ENCODE measurements around the gene EHMT1.
A peak's percentile ranks its signal among the peaks of the same experiment; 100 is the strongest.
"Not testable (repeated sequence)": the region's sequence is repeated elsewhere in the genome, so short reads cannot be mapped to it uniquely, and the experiment has no call there.

Gene EHMT1

DNA sequence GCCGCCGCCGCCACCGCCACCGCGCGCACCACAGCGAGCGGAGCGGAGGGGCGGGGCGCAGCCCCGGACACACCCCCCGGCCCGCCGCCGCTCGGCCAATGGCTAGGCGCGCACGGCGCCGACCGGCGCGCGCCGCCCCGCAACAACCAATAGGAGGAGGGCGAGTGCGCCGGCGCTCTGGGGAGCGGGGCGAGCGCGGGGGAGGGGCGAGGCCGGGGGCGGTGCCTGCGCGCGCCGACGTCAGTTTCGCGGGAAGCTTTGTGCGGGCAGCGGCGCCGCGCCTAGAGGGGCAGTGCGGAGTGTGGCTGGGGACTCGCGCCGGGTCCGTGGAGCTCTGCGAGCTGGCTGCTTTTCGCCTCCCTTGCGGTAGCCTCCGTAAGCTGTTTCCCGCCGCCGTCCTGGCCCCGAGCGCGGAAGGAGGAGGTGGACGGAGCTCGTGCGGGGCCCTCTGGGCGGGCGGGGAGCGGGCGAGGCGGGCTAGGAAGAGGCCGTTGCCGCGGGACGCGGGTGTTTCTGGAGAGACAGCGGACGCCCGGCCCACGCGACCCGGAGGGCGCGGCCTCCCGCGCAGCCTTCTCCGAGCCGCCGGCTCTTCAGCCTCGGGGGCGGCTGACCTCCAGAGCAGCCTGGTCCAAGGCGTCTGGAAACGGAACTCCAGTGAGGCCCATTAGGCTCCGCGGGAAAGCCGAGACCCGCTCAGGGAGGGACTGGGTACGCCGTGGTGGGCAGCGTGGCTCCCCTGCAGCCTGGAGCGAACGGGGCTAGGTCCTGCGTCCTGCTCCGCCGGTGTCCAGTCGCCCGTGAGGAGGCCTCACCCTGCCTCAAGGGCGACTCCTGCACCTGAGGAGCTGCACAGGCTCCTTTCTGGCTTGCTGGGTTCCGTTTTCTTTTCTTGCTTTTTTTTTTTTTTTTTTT lies 28.1 kb upstream of the EHMT1 start, which contains the start of gene ZMYND19:
Gene ZMYND19 (minus strand): TSS at position 44 of the 915 bp plus-strand sequence. CDS start 249 bp downstream, outside the sequence.
- peak in 52 of 56 donors; percentile 24 to 88 (median 70) for DNase-seq

DNA sequence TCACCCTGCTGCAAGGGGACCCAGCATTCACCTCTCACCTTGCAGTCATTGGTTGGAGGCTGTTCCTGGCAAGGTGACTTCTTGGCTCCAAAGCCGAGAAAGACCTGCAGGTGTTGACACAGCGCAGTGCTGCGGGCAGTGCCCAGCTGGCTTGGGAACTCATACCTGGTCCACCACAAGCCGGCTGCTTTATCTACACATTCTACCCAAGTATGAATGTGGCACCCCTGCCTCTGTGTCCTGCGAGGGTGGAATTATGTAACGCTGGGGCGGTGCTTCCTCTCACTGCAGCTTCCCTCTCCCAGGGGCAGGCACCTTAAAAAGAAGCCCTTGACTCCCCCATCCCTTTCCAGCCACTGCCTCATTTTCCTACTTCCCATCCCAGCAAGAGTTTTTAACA lies 26.0 kb upstream of the EHMT1 start:
- peak in 7 of 56 donors; percentile 12 to 54 (median 21) for DNase-seq

DNA sequence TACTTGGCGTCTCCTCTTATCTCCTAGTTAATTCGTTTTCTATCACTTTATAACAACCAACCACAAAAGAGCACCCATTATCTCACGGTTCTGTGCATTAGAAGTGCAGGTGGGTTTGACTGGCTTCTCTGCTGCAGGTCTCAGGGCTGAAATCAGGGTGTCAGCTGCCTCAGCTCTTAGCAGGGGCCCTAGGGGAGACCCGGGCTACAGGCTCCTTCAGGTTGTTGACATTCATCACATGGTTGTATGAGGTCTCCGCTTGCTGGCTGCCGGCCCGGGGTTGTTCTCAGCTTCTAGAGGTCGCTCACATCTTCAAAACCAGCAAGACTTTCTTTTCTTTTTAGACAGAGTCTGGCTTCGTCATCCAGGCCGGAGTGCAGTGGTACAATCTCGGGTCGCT lies 25.6 kb upstream of the EHMT1 start:
- peak in 3 of 56 donors; percentile 19 to 27 (median 24) for DNase-seq

DNA sequence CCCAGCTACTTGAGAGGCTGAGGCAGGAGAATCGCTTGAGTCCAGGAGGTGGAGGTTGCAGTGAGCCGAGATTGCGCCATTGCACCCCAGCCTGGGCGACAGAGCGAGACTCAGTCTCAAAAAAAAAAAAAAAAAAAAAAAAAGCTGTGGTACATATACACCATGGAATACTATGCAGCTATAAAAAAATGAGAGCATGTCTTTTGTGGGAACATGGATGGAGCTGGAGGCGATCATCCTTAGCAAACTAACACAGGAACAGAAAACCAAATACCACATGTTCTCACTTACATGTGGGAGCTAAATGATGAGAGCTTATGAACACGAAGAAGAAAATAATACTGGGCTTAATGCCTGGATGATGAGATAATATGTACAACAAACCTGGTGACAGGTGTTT lies 22.2 kb upstream of the EHMT1 start:
- DNase-seq: not testable (repeated sequence)

DNA sequence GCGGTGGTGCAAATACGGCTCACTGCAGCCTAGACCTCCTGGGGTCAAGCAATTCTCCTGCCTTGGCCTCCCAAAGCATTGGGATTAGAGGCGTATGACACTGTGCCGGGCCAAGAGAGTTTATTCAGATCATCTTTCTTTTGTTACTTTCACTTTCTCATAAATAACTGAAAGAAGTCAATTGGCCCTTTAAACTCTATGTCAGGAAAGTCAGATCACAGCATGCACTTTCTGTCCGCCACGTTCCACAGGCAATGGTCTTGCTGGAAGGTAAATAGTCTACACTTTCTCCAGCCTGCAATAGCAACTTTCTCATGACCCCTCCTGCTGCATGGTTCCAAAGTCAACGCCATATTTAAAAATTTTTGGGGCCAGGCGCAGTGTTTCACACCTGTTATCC lies 19.9 kb upstream of the EHMT1 start:
- no peak for DNase-seq

DNA sequence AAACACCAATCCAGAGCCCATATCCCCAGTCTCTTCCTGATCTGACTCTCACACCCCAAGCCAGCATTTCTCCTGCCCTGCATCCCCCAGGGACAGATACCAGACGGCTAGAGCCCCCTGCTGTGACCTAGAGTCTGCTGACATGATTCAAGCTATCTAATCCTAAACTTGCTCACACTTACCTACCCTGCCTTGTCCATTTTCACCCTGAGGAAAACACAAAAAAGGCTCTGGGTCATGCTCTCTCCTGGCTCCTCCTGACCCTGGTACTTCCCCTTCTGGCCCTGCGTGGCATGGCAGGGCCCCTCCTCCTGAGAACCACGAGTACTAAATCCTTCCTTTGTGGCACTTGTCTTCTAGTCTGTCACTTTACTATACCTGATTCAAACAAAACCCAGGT lies 16.1 kb upstream of the EHMT1 start:
- DNase-seq: no peak

DNA sequence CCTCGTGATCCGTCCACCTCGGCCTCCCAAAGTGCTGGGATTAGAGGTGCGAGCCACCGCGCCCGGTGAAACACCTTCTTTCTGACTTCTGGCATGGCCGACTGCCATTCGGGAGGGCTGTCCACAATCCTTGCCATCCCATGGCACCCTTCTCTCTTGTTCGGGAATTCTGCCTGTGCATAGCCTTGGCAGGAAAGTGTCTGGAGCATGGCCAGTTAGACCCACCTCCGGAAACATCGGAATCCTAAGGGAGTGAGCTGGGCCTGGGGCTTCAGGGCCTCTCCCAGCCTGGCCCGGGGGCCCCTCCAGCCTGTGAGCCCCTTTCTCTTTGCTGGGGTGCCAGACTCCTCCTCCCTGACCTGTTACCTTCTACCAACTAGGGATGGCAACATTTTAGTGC lies 14.9 kb upstream of the EHMT1 start:
- no peak for DNase-seq

DNA sequence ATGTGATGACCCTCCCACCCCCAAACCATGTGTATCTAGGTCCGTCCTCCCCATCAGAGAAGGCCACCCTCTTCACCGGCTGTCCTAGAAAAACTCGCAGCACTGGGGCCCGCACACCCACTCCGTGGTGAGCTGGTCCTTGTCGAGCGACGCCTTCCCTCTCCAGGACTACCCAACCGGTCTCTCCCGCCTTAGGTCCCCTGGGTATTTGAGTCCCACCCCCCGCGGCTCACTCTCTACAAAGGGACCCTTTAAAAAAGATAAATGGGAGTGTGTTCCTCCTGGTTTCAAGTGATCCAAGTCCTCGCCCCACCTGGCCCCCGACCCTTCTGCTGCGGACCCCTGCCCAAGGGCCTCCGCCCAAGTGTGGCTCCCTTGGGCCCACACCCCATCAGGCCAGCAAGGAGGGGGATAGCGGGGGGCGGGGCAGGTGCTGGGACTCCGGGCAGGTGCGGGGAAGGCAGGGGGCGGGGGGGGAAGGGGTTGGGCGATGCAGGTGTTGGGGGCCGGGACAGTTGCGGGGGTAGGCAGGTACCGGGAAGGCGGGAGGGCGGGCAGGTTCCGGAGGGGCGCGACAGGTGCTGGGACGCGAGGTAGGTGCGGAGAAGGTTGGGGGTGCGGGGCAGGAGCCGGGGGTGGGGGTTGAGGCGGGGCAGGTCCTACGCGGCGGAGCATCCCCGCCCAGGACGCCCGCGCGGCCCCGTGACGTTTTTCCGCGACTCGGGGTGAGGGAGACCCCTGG lies 14.3 kb upstream of the EHMT1 start:
- peak in 1 of 56 donors; percentile 57 for DNase-seq

DNA sequence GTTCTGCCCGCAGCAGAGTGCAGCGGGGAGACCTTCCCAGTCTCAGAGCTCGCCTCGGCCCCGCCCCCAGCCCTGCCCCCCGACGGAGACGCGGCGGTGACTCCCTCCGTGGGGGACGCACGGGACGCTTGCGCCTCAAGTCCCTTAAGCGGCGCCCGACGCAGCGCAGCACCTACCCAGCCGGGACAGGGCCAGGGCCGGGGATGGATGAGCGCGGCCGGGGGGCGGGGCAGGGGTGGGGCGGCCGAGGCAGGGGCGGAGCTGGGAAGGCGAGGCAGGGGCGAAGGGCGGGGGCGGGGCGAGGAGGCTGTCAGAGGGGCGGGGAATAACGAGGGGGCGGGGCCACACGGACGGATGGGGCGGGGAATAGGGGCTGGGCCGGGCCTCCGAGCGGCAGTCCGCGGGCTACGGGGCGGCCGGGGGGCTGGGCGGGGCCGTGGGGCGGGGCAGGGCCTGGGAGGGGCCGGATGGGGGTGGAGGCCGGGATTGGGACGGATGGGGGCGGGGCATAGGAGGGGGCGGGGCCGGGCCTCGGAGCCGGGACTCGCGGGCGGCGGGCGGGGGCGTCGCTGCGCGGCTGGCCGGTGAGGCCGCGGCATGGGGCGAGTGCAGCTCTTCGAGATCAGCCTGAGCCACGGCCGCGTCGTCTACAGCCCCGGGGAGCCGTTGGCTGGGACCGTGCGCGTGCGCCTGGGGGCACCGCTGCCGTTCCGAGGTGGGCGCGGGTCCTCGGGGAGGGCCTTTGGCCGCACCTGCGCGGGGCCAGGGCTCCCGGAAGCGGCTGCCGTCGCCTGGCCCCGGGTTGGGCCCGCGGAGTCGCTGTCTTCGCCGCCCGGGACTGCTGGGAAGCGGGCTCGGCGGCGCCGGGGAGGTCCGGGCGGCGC lies 13.4 kb upstream of the EHMT1 start, which contains the start of gene ARRDC1:
Gene ARRDC1 (plus strand): TSS at position 566 of the 884 bp plus-strand sequence. CDS start 32 bp downstream, at position 598.
- peak; percentile 28 to 97 (median 92) for DNase-seq

DNA sequence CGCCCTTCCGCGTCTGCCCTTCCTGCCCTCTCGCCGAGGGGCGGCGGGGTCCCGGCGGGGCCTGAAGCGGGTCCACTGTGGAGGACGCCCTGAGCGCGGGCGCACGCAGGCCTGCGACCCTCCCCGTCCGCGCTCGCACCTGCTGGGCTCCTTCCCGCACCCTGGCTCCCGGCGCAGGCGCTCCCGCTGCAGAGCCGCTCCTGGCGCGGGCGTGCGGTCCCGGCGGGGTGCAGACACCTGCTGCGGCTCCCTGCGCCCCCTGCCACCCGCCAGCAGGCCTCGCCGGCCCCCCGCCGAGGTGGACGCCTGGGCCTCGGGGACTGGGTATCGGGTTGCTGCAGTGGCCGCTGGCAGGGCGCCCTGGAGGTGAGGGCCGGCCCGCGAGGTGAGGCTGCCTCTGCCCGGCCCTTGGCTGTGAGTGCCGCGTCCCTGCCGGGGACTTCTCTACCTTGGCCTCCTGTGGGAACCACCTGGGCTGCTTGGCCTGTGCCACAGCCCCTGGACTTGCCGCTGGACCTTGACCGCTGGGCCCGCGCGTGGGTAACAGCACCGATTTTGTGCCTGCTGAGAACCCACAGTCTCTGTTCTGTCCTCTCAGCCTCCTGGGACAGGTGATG lies 12.7 kb upstream of the EHMT1 start:
- peak in 1 of 56 donors; percentile 2 for DNase-seq

DNA sequence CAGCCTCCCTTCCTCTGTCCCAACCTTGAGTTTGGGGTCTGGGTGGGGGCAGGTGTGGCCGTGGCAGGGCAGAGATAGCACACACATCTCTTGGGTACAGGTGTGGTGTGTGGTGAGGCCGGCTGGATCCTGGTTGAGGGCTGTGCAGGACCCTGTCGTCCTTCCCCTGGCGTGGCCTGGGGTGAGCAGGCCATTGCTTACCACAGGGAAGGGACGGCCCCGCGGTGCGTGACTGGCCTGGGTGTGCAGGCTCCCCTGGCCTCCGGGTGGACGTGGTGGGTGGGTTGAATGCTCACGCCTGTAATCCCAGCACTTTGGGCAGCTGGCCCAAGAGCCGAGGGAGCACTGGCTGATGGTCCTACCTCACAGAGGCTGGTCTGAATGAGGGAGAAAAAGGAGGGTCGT lies 12.1 kb upstream of the EHMT1 start:
- no peak for DNase-seq

DNA sequence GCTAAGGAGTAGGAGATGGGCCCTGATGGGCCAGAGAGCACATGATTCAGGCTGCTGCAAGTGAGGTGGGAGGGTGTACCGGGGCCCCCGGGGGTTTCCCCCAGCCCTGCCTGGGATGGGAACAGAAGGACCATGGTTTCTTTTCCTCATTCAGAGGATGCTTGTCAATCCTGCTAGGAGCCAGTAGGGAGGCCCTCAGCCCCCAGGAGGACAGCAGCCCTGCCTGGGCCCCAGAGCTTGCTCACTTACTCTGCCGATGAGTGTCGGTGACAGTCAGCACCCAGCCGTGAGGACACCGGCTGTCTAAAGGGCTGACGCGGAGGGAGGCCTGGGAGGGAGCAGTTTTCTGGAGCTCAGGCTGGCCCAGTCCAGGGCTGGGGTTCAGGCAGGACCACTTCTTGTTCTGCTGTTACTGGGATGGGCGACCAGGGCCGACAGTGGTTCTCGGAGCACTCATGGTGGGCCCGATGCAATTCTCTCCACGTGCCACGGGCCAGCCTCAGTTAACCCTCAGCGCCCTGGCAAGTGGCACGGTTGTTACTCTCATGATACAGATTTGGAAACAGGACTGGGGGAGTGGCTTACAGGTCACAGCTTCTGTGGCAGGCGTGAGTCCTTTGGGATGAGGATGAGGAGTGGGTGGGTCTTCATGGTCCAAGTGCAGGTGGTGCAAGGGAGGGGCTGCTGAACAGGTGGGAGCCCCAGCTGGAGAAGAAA lies 11.5 kb upstream of the EHMT1 start:
- DNase-seq: no peak

DNA sequence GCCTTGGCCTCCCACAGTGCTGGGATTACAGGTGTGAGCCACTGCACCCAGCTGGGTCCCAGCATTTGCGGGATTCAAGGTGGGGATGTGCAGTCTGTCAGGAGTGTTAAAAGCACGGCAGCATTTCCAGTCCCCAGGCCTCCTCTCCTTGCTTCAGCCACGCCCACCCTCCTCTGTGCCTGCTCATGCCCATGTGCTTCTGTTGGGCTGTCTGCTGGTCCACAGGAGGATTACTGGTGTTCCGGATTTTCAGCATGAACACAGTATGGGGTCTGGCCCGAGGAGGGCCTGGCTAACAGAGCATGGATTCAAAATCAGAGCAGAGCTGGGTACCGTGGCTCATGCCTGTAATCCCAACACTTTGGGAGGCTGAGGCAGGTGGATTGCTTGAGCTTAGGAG lies 7.9 kb upstream of the EHMT1 start:
- DNase-seq: no peak

DNA sequence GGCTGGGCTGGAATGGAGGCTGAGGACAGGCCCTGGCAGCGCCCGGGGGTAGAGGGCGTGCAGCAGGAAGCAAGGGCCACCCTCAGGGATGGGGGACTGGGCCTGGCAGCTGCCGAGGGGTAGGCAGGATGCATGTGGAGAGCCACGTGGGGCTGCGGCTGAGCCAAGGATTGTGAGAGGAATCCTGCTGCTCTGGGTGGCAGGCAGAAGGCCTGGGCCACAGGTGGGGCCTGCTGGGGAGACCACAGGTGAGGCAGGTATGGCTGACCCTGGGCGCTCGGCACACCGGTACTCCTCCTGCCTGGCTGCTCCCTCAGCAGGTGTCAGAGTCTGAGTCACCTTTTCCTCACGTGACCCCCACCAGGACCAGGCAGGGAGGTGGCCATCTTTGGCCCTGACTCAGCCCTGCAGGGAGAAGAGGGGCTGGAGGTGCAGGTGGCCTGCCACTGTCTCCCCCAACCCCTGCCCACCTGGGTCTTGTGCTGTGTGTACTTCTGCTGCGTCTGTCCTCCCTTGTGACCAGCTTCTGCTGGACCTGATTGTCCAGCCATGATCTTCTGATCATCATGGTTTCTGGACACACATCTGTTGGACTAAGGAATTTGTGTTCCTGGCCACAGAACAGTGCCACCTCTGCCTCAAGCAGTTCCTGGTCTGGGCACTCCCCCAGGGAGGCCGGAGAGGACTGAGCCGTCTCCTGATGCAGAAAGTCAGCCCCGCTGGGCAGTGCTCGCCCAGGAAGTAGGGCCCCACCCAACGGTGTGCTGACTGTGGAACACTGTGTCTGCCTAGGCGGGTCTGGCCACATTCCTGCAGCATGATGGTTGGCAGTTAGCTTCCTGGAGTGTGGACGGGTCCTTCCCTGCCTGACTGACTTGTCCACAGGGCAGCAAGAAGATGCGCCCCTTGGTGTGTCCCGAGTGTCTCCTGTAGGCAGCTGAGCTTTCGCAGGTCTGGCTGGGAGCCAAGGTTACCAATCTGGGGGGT lies 6.9 kb upstream of the EHMT1 start:
- no peak for DNase-seq

DNA sequence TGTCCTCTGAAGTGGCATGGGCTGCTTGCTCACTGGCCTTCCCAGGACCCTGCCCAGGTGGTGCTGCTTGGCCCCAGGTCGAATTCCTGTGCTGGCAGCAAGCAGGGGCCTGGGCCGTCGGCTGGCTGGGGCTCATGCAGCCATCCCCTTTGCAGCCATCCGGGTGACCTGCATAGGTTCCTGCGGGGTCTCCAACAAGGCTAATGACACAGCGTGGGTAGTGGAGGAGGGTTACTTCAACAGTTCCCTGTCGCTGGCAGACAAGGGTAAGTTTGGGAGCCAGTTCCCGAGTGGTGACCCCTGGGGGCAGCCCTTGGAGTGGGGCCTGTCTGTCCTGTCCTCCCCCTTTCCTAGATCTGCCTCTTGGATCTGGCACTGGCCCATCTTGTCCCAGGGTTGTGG lies 6.1 kb upstream of the EHMT1 start:
- DNase-seq: no peak

DNA sequence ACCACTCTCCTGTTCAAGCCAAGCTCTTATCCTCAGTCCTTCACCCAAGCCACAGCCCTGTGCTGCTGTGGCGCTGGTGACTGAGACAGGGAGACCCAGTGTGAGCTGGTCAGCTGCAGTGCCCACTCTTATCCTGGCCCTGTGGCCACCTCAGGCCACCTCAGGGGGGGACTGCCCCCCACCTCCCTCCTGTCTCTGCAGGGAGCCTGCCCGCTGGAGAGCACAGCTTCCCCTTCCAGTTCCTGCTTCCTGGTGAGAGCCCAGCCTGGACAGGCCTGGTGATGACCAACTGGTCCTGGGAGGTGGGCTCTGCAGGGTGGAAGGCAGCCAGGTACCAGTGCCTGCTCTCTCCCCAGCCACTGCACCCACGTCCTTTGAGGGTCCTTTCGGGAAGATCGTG lies 5.5 kb upstream of the EHMT1 start:
- DNase-seq: no peak

DNA sequence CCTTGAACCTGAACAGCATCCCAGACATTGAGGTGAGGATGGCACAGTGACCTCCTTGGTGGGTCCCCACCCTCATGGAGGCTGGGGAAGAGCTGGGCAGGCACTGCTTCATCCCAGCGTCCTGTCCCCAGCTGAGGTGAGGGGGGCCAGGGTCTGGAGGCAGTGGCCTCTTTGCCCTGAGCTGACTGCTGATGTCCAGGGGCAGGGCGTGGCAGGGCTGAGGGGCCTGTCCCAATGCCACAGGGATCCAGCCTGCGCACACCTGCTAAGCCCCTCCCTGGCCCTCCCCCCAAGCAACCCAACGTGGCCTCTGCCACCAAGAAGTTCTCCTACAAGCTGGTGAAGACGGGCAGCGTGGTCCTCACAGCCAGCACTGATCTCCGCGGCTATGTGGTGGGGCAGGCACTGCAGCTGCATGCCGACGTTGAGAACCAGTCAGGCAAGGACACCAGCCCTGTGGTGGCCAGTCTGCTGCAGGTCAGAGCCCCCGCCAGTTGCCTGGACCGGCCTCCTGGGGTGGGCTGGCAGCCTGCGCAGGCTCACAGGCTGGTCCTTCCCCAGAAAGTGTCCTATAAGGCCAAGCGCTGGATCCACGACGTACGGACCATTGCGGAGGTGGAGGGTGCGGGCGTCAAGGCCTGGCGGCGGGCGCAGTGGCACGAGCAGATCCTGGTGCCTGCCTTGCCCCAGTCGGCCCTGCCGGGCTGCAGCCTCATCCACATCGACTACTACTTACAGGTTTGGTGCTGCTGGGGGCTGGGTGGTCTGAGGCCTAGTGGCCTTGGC lies 4.9 kb upstream of the EHMT1 start:
- no peak for DNase-seq

Data from nucleus accumbens (tissue), 56 donors.